T47D (cell line): Measurements from ENCODE around the gene MAP1LC3B2.
"Not testable (repeated sequence)": the region's sequence is repeated elsewhere in the genome, so short reads cannot be mapped to it uniquely, and the experiment has no call there.

ENCODE experiments used
- DNase-seq, 2 experiments: peaks; one replicate each; pipeline versions ENCODE4 v3.0.0 to v3.0.0-alpha.2; 2011 to 2012; ENCODE audit warnings: low read depth in 1 of 2, low spot score in 1 of 2
- JUND ChIP-seq: IDR thresholded peaks from 2 replicates; pipeline ENCODE4 v1.6.1; 2012; ENCODE audit warnings: low read depth
- in situ Hi-C: cut with HindIII; loops from 2 replicates; pipeline ENCODE4 v1.10.0; 2016; ENCODE audit warnings: low sequenced_read_pairs, low pct_unique_long_range_greater_than_20kb

The MAP1LC3B2 gene

DNA sequence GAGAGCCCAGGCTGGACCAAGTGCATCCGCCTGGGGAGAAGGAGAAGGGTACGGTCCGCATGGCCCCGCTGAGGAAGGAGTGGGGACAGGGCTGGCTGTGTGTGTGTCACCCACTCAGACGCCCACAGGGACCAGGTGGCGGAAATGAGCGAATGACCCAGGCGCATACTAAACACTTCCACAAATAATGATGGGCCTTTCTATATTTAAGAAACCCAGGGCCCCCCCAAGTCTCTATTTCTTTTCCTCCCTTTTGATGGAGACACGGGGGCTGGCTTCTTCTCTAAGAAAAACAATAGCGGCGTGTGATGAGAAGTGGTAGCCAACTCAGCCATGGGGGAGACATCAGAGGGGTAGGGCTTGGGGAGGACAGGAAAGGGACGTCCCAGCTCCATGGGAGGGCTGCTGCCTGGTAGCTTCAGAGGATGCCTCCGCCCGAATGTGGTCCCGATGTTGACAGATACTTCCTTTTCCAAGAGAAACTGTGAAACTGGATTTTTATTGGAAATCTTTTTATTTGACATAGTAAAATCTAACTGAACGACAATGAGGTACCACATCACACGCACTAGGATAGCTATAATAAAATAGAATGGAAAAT, 6.3 kb upstream of the MAP1LC3B2 start:
- DNase-seq = no peak
- TF ChIP-seq JUND = no peak
- in situ Hi-C loops = no loop called here

DNA sequence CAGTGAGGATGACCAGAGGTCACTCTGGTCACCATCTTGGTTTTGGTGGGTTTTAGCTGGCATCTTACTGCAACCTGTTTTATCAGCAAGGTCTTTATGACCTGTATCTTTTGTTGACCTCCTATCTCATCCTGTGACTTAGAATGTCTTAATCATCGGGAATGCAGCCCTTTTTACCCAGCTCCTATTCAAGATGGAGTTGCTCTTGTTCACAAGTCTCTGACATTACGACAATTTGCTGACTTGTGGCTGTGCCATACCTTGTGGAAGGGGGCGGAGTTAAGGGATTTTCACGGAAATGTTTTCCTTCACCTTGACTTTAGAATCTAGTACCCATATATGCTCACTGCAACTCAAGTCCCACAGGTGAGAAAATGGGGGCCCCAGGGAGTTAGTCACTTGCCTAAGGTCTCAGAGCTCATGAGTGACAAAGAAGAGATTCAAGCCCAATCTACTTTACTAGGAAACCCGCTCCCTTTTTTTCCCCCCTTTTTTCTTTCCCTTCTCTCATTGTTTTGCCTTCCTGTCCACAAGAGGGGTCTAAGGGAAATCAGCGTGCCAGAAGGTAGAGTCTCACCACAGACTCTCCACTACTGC, 2.7 kb upstream of the MAP1LC3B2 start:
- in situ Hi-C loops = no loop called here
- no peak for TF ChIP-seq JUND
- DNase-seq = no peak

DNA sequence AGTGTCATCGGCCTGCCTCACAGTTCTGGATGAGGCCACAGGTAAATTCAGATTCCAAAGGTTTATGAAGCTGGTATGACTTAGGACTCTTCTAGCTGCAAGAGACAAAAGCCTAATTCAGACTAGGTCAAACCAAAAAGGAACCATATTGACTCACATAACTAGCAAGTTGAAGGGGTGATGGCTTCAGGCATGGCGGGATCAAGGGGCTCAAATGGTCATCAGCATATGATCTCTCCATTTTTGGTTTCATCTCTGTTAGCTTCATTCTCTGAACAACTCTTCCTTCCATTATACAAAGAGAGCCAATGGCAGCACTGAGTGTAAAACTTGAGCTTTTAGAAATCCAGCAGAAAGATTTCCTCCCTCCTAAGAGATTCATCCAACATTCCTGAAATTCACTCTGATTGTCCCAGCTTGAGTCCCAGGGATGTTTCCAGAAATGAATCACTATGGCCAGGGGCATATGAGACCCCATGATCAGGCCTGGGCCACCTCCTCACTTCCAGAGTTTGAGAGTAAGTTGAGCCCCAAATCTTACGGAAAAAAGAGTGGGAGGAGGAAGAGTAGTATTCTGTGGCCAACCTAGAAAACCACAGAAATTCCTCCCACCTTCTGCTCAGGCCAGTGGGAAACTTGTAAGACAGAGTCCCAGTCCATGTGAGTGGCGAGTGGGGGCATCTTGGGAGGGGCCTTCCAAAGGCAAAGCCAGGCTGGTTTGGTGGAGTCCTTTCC, 2.0 kb upstream of the MAP1LC3B2 start:
- DNase-seq = no peak
- in situ Hi-C loops = no loop called here
- TF ChIP-seq JUND = no peak

DNA sequence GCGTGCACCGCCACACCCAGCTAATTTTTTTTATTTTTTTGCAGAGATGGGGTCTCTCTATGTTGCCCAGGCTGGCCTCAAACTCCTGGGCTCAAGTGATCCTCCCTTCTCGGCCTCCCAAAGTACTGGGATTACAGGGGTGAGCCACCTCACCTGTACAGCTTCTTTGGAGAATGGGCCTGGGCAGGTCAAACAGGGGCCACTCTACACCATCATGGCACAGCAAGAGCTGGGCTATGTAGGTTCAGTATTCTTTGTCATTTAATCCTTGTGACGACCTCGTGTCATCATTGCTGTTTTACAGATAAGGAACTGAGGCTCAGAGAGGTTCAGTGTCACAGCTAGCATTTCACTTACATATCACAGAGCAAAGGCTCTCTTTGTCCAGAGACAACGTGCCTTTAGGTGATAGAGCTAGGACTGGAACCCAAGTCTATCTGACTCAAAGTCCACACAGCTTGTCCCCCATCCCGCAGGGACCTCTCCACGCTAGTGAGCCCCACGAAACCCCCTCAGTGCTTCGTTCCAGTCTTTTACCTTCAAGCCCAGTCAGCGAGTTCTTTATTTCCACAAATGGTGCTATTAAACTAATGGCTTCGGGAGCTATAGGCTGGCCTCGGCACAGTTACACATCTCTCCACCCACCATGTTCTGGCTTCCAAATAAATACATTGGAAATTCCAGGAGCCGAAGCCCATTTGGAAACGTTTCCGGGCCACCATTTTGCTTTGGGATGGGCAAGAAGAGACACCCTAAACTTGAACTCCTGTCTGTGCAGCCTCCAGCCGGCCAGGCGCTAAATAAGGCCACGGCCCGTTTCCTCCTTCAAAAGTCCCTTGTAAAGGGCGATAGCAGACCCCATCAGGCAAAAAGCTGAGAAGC, 660 bp upstream of the MAP1LC3B2 start:
- in situ Hi-C loops = no loop called here

DNA sequence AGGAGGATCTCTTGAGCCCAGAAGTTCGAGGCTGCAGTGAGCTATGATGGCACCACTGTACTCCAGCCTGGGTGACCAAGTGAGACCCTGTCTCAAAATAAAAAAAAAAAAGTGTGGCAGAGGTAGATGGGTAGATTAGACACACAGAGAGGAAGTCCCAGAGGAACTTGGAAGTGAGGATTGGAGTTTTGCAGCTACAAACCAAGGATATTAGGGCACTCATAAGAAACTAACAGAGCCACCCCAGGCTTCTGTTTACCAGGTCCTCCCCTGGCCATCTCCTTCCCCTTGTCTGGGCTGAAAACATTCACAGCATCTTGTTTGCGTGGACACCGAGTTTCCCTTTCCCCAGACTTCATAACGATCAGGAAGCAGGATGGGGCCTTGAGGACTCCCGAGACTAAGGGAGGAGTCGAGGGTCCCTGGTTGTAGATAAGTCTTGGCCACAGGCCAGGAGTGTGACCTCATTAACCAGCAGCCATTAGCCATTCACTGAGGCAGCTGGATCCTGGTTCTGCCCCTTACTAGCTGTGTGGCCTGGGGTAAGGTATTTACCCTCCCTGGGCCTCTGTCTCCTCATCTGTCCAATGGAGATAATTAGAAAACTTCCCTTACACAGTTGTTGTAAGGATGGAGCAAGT, 2.1 kb downstream of the MAP1LC3B2 start:
- in situ Hi-C loops = no loop called here
- no peak for TF ChIP-seq JUND
- no peak for DNase-seq

More for the DNA sequence above, 660 bp upstream of the MAP1LC3B2 start:
- TF ChIP-seq JUND = no peak
- no peak for DNase-seq

DNA sequence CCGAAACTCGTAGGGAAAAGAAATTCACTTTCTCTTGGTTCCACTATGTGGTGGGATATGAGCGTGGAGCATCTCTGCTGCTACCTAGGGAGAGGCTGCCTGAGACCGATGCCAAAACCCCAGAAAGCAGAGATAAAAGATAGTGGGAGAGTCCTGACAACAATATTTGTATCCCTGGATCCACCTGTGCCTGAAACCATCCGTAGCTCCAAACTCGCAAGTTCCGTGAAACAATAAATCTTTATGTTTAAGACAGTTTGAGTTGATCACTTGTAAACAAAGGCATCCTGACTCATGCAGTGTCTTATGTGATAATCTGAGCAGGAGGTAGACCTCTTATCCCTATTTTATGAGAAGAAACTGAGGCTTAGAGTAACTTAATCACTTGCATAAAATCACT, 2.9 kb downstream of the MAP1LC3B2 start:
- TF ChIP-seq JUND = no peak
- in situ Hi-C loops = no loop called here
- DNase-seq = no peak

DNA sequence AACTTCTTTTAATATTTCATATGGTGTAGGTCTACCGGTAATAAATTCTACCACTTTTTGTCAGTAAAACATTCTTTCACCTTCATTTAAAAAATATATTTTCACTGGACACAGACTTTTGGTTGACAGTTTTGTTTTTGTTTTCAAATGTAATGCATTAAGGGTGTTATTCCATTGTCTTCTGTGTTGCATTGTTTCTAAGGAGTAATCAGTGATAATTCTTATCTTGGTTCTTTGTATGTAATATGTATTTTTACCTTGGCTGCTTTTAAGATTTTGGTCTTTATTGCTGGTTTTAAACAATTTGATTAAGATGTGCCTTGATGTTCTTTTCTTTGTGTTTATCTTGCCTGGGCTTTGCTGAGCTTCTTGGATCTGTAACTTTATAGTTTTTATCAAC, 4.1 kb downstream of the MAP1LC3B2 start:
- DNase-seq = no peak
- TF ChIP-seq JUND = no peak
- in situ Hi-C loops = no loop called here

DNA sequence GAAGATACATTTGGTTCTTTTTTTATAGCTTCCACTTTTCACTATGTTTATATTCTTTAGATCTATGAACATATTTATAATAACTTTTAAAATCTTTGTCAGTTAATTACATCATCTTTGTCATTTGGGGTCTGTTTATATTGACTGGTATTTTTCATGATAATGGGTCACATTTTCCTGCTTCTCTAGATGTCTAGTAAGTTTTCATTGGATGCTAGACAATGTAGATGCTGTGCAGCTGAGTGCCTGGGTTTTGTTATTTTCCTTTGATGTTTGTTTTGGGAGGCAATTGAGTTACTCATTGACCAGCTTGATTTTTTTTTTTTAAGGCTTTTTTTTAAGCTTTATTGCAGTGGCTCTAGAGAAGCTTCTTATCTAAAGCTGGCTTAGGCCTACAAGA, 4.9 kb downstream of the MAP1LC3B2 start:
- TF ChIP-seq JUND = no peak
- DNase-seq = no peak
- in situ Hi-C loops = no loop called here

DNA sequence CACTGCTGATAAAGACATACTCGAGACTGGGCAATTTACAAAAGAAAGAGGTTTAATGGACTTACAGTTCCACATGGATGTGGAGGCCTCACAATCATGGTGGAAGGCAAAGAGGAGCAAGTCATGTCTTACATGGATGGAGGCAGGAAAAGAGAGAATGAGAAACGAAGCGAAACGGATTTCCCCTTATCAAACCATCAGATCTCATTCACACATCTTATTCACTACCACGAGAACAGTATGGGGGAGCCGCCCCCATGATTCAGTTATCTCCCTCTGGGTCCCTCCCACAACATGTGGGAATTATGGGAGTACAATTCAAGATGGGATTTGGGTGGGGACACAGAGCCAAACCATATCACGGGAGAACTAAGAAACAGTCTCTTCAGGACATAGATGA, 6.0 kb downstream of the MAP1LC3B2 start:
- in situ Hi-C loops, DNase-seq: not testable (repeated sequence)

DNA sequence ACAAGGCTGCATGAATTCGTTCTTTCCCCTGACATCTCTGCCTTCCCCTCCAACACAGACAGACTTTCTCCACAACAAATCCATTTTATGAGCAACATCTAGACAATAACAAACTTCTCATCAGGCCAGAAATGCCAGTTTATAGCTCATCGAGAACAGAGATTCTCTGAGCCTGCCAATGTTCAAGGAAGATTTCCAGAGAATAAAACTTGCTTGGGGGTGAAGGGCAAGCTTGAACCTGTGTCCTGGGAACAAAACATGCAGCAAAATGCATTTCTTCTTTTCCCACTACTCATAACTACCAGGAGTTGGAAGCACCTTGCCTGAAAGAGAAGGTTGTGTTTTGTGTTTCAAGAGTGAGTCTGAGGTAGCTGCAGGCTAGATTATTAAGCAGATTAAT, 6.8 kb downstream of the MAP1LC3B2 start:
- no peak for DNase-seq
- no peak for TF ChIP-seq JUND
- in situ Hi-C loops = no loop called here

DNA sequence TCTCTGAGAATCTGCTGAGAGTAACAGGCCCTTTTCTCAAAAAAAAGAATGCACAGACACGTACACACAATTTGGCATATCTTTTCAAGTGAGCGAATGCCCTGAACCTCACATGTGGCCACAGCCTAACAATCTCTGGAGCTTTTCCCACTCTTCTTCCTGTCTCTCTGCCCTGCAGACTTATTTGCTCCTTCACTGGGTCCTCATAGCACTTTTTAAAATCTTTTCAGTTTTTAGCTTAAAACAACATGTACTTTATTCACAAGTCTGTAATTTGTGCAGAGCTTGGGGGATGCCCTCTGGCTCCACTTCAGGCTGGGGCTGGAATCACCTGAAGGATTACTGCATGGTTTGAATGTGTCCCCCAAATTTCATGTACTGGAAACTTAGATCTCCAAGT, 9.0 kb downstream of the MAP1LC3B2 start:
- TF ChIP-seq JUND = no peak
- in situ Hi-C loops = no loop called here
- no peak for DNase-seq

DNA sequence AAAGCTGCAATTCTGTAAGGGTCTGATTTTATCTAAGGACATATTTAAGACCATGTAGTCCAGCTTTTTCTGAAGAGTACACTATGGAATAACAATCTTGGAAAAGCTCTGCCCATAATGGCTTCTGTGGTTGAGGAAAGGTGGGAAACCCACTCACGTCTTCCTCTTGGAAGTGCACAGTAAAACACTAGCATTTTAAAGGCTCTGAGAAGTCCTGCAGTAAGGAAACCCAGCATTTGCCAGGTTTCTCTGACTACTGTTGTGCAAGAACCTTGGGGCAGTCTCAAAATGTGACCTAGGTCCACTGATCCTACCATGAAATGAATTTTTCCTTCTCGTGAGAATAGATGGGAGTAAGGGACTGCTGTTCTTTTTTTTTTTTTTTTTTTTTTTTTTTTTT, 11.9 kb downstream of the MAP1LC3B2 start:
- in situ Hi-C loops = no loop called here

More for the DNA sequence above, 11.9 kb downstream of the MAP1LC3B2 start:
- DNase-seq = no peak
- TF ChIP-seq JUND = no peak
